Motor neuron (in vitro differentiated cells): Measurements from ENCODE around the gene SF3B1. TPM values are rescaled to one million over a fixed set of nuclear protein-coding genes. Genes with fewer than 3 reads are reported as not detected.
"Not testable (repeated sequence)": the region's sequence is repeated elsewhere in the genome, so short reads cannot be mapped to it uniquely, and the experiment has no call there.

Experiments used
- ATAC-seq, 8 experiments: fragments of 200-7000 bp; cut with Tn5 transposase; replicated peaks in 6 of 8; 2 replicates each; pipeline ENCODE4 v1.8.0; 2021; ENCODE audit warnings: mild to moderate bottlenecking in 8 of 8, moderate library complexity in 8 of 8
- H3K27ac ChIP-seq, 2 donors: fragments of 250-450 bp; sonication (Bioruptor Pico); 2 replicates each; pipeline ENCODE4 v1.9.0; 2021; ENCODE audit warnings: antibody characterized with exemption in 2 of 2, mild to moderate bottlenecking in 2 of 2, moderate library complexity in 1 of 2
- H3K4me1 ChIP-seq, 2 donors: fragments of 250-450 bp; sonication (Bioruptor Pico); replicated peaks in 1 of 2; 2 replicates each; pipeline ENCODE4 v1.6.1; 2021; ENCODE audit warnings: antibody characterized with exemption in 2 of 2, mild to moderate bottlenecking in 2 of 2, moderate library complexity in 1 of 2
- H3K4me3 ChIP-seq, 5 donors: fragments of 250-450 bp; sonication (Bioruptor Pico); 2 replicates each; pipeline ENCODE4 v1.9.0; 2021; ENCODE audit warnings: antibody characterized with exemption in 5 of 5, mild to moderate bottlenecking in 5 of 5, moderate library complexity in 4 of 5
- WGBS, 10 experiments: fragments of 450-650 bp; shearing (Covaris generic); methylation state at CpG; one replicate each; pipeline ENCODE4 v1.0.0; 2022; 5-methylcytosine and 5-hydroxymethylcytosine counted together
- in situ Hi-C, 9 experiments: fragments of 400-800 bp; cut with MboI; loops; one replicate each; pipeline ENCODE4 v1.15.0; 2021; ENCODE audit warnings: low sequenced_read_pairs in 9 of 9, low pct_unique_long_range_greater_than_20kb in 2 of 9; ENCODE audit not compliant: unreplicated experiment in 9 of 9
- total RNA-seq, 8 experiments: library from RNA; unstranded; fragments of 300-600 nt; gene quantifications; 2 replicates each; pipeline versions ENCODE4 v1.2.3 to v1.2.4, GENCODE V29; 2022

Gene SF3B1
- total RNA-seq, 8 experiments from 2014 or later, result 165 to 338 (median 223) TPM

GRCh38 chr2:197348721-197349360 lies 86.0 kb downstream of the SF3B1 start:
- no peak for ATAC-seq
- 20 to 79% (median 36%) methylated on average over 1 to 5 of the region's 5 CpGs; no CpG with 5 or more reads in 4 of the 10 experiments for WGBS, 10 experiments

DNA sequence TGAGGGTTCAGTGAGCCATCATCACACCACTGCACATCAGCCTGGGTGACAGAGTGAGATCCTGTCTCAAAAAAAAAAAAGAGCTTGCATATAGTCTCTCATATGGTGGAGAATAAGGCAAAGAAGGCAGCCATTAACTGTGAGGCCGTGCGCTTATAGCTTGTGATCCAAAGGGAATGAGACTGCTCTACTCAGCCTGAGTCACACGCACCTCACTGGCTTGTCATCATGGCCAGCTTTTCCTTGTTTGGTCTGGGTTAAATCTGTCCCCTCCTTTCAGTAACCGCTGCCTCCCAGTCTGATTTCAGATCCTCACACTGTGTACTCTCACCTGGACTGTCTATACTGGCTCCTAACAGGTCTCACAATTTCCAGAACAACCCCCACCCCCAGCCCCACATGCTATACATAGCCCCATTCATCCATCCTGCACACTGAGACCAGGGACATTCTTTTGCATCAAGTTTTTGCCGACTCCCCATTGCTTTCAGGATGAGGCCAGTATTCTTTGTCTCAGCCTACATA lies 88.9 kb downstream of the SF3B1 start:
- in situ Hi-C loops, result loop anchor here in 1 of 9 experiments (25.0 kb wide), 1 partner anchor 234 kb away; no protein-coding TSS in a partner anchor
- ATAC-seq, result peak in 1 of 8 experiments; percentile 21
- 64 to 100% (median 100%) methylated on average over 1 to 3 of the region's 5 CpGs; no CpG with 5 or more reads in 6 of the 10 experiments for WGBS, 10 experiments
- Histone ChIP-seq H3K4me3 (no peak overlapping the region), H3K27ac (no peak overlapping the region), H3K4me1 (no peaks in the 10 kb centered on the region)

More at GRCh38 chr2:197348721-197349360, 86.0 kb downstream of the SF3B1 start:
- in situ Hi-C loops, result loop anchor here in 1 of 9 experiments (25.0 kb wide), 1 partner anchor 237 kb away; no protein-coding TSS in a partner anchor
- H3K4me3 ChIP-seq, result no peak overlapping the region
- H3K4me1 ChIP-seq, result no peaks in the 10 kb centered on the region
- H3K27ac ChIP-seq, result no peak overlapping the region

DNA sequence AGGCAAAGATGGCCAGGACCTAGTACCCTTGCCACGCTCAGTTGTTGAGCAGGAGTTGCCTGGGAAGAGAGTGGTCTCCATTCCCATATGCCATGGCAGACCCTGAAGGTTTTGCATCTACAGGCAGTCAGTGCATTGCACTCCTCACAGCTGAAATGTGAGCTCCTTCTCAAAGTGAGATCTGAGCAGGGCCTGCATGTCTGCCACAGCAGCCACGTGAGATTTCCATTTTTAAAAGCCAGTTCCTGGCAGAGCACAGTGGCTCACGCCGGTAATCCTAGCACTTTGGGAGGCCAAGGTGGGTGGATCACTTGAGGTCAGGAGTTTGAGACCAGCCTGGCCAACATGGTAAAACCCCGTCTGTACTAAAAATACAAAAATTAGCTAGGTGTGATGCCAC lies 90.9 kb downstream of the SF3B1 start:
- WGBS, 10 experiments, result 37 to 100% (median 74%) methylated on average over 1 to 4 of the region's 5 CpGs; no CpG with 5 or more reads in 4 of the 10 experiments
- in situ Hi-C loops, result loop anchor here in 1 of 9 experiments (25.0 kb wide), 1 partner anchor 232 kb away; no protein-coding TSS in a partner anchor
- not testable (repeated sequence) for ATAC-seq, H3K4me1 ChIP-seq, H3K27ac ChIP-seq, H3K4me3 ChIP-seq

DNA sequence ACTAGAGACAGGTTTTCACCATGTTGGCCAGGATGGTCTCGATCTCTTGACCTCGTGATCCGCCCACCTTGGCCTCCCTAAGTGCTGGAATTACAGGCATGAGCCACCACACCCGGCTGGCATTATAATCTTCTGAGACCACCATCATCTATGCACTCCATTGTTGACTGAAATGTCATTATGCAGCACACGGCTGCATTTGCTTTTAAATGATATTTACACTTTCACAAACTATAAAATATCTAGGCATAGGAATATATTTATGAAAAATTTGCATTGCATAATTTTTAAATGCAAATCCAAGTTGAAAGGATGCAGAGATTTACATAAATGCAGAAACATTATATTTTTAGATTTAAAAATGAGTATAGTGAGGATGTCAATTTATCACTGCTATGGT lies 94.2 kb downstream of the SF3B1 start:
- no peak overlapping the region for H3K4me3 ChIP-seq
- in situ Hi-C loops, result loop anchor here in 1 of 9 experiments (25.0 kb wide), 1 partner anchor 228 kb away; no protein-coding TSS in a partner anchor
- peak in 1 of 8 experiments; percentile 92 for ATAC-seq
- 0 to 94% (median 78%) methylated on average over 1 to 5 of the region's 5 CpGs; no CpG with 5 or more reads in 4 of the 10 experiments for WGBS, 10 experiments
- no peak overlapping the region for H3K27ac ChIP-seq
- H3K4me1 ChIP-seq, result no peaks in the 10 kb centered on the region

Other genes starting within 250 kb of the SF3B1 start
- 10 to 100 TPM in 6 of 8 experiments, 1 to 10 TPM in 2; 3.4 to 28.8 (median 14.8) TPM for gene ANKRD44, start 124.2 kb downstream of the SF3B1 start, total RNA-seq
- gene COQ10B, start 18.5 kb upstream of the SF3B1 start, total RNA-seq, result 10 to 100 TPM; 11.4 to 66.0 (median 35.0) TPM
- gene HSPD1, start 64.8 kb upstream of the SF3B1 start, total RNA-seq, result 100 to 1,000 TPM; 268 to 960 (median 288) TPM
- gene HSPE1, start 65.4 kb upstream of the SF3B1 start, total RNA-seq, result 100 to 1,000 TPM; 149 to 561 (median 246) TPM
- gene MOB4, start 81.0 kb upstream of the SF3B1 start, total RNA-seq, result 10 to 100 TPM; 31.9 to 50.9 (median 43.7) TPM
- 10 to 100 TPM in 1 of 8 experiments, 1 to 10 TPM in 4, under 1 TPM in 3; 0.63 to 22.7 (median 2.3) TPM for gene RFTN2, start 240.6 kb upstream of the SF3B1 start, total RNA-seq